Measurements from ENCODE around the gene NXPH1.

NXPH1 gene

DNA sequence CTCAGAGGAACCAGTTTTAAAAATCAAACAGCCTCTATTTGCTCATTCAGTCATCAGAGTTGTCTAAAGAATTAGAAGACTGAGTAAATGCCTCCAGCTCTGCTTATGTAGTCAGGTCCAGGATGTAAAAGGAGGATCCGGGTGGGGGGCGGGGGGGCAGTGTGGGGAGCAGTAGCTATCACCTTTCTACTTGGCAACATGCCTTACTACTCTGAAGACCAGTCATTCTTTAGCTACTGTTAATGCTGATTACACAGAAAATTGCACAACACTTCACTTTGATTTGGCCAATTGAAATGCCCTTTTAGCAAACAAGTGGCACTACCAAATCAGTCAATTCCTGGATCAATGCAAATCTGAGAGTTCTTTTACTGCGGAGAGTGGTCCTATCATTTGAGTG, 164.2 kb downstream of the NXPH1 start:
- no peak for DNase-seq (ENCODE audit: low read depth)

GRCh38 chr7:8601121-8601520, 167.7 kb downstream of the NXPH1 start:
- no peak for DNase-seq (ENCODE audit: low read depth)

- DNase-seq (ENCODE audit: low read depth): no peak
Measured at GRCh38 chr7:8605221-8605620, 171.8 kb downstream of the NXPH1 start.

DNA sequence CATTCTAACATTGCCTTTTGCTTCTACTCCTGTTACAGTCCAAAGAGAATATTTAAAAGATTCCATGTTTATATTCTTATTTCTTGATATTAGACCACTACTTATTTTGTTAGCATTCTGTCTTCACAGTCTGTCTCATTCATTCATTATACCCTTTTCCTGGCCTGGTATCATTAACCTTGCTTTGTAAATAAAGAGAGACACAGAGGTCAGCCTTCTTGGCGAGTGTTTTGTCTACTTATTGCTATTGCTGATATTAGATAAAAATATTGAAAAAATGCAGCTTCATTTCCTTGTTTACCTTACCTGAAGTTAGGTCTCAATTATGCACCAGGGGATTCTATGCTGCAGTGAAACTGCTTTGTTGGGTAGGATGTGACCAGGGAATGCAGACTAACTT, 179.2 kb downstream of the NXPH1 start:
- no peak for DNase-seq (ENCODE audit: low read depth)

GRCh38 chr7:8613191-8613590, 179.8 kb downstream of the NXPH1 start:
- no peak for DNase-seq (ENCODE audit: low read depth)

- DNase-seq (ENCODE audit: low read depth): no peak
Measured at GRCh38 chr7:8615019-8615418, 181.6 kb downstream of the NXPH1 start.

DNA sequence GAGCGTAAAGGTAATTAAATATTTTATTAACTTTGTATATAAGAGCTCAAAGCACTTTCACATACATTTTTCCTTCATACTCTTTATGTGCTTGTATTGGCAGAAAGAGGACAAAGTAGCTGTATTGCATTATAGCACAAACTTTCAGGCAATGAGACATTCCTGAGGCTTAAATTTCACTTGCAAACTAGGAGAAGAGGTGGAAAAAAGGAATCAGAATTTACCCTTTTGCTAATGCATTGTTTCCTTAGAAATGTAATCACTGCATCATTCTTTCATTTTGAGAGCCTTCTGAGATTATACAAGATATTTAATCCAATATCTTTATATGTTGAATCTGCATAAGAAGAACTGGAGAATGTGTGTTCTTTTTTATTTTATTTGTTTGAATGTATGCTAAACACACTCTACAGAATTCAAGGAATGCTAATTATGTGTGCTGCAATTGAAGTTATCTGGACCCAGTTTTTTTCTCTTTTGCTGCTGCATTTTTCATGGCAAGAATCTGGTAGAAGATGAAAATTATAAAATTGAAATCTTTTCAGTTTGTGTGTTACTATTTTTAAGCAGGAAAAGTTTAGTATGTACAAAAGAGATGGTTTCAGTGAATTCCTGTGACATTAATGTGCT, 185.1 kb downstream of the NXPH1 start:
- DNase-seq (ENCODE audit: low read depth): no peak

DNA sequence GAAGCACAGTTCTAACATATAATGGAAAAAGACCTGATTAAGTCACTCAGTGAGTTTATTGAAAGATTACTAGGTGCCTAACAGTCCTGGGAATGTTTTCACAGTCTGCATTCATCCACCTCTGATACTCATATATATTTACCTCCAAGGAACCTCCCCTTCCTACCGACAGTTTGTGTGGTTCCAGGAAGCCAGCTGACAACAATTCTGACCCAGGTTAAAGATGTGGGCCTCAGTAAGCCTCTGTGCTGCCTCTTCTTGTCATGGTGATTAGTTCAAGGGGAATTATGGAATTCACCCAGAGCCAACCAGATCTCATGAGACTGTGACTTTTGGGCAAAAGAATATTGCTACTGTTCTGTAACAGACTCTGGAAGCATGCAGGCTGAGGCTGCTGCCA, 186.8 kb downstream of the NXPH1 start:
- DNase-seq (ENCODE audit: low read depth): no peak

DNA sequence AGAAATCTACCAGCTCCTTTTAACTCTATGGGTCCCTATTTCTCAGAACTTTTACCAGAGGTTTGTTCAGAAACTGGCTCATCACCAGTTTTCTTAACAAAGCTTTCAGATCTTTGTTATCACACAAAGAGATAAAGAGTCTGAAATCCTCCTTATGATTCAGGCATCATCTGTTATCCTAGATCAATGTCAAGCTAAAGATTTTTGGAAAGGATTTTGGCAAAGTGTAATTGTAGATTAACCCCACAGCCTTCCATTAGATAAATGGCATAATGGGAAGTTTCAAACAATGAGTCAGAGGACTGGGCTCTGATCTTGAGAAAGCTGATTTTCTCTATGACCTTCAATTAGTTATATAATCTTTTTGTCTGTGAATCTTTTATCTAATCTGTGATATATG, 192.2 kb downstream of the NXPH1 start:
- DNase-seq (ENCODE audit: low read depth): no peak

- DNase-seq (ENCODE audit: low read depth): no peak
Measured at GRCh38 chr7:8627325-8627724, 193.9 kb downstream of the NXPH1 start.

- no peak for DNase-seq (ENCODE audit: low read depth)
Measured at GRCh38 chr7:8628656-8629055, 195.2 kb downstream of the NXPH1 start.

GRCh38 chr7:8629504-8629903, 196.1 kb downstream of the NXPH1 start:
- no peak for DNase-seq (ENCODE audit: low read depth)

GRCh38 chr7:8637322-8637721, 203.9 kb downstream of the NXPH1 start:
- DNase-seq (ENCODE audit: low read depth): no peak

DNA sequence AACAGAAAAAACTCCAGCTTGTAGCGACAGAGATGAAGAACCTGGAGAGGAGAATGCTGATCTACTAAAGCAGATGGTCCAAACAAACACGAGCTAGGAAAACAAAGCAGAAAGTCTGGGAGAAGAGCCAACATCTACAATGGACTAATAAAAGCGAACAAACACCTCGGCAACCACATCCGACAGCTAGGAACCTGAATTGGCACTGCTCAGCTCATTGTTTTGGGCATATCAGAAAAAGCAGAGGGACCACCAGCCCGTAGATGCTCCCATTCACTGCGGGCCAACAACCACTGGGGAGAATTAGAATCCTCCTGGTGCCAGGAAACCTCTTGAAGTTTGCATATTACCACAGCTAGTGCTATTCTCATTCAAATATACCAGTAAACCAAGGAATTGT, 204.7 kb downstream of the NXPH1 start:
- DNase-seq (ENCODE audit: low read depth): no peak

GRCh38 chr7:8639668-8640067, 206.3 kb downstream of the NXPH1 start:
- no peak for DNase-seq (ENCODE audit: low read depth)

- no peak for DNase-seq (ENCODE audit: low read depth)
Measured at GRCh38 chr7:8640671-8641070, 207.3 kb downstream of the NXPH1 start.

DNA sequence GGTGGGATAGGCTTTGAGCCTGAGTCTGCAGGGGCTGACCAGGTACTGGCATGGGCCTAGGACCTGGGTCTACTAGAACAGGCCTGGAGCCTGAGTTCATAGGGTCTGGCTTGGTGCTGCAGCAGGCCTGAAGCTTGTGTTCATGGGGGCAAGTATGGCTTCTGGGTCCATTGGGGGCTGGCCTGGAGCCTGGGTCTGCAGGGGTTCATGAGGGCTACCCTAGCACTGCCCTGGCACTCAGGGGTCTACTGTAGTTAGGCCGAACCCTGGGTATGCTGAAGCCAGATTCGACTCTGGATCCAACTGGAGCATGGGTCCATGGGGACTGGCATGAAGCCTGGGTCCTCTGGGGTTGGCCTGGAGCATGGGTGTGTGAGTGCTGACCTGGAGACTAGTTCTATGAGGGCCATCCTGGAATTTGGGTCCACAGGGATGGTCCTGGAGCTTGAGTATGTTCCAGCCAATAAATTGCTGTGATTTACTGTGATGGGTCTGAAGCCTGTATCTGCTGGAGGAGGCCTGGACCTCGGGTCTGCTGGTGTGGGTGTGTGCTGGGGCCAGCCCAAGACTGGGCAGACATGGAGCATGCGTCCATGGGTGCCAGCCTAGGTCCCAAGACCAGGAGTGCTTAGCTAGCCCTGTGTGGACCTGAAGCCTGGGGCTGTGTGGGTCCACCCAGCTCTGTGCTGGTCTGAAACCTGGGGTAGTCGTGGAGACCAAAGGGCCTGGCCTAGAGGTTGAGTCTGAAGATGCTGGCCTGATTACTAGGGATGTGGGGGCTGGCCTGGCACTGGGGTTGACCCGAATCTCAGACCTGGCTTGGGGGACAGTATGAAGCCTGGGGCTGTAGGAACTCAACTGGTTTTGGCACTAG, 235.5 kb downstream of the NXPH1 start:
- no peak for DNase-seq (ENCODE audit: low read depth)

DNA sequence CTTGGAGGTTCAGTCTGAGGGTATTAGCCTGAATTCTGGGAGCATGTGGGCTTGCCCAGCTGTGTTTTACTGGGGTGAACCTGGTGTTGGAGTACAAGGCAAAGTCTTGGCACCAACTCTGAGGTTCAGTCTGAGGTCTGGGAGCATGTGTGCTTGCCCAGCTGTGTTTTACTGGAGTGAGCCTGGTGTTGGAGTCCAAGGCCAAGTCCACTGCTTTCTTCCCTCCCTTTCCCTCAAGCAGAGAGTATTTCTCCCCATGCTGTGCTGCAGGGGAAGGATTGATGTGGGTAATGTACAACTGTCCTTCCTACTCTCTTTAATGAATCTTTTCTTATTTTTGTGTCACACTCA, 236.1 kb downstream of the NXPH1 start:
- DNase-seq (ENCODE audit: low read depth): no peak

GRCh38 chr7:8684426-8684825, 251.0 kb downstream of the NXPH1 start:
- no peak for DNase-seq (ENCODE audit: low read depth)

GRCh38 chr7:8699875-8700624, 266.6 kb downstream of the NXPH1 start:
- no peak for DNase-seq (ENCODE audit: low read depth)

DNA sequence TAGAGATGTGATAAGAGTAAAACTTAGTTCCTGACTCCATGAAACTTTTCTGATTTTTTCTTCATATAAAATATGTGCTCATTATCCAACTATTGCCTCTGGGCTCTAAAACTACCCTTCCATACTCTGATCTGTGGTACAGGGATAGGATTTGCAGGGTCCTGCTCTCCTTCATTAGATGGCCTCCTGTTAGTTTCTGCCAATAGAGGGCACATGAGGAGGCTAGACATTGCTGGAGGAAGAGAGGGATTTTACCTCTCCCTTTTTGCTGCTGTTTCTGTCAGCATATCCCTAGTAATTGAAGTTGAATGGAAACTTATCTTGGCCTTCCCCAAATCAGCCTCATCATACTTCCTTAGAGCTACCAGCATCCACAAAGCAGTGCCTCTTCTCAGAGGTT, 269.4 kb downstream of the NXPH1 start:
- no peak for DNase-seq (ENCODE audit: low read depth)

DNA sequence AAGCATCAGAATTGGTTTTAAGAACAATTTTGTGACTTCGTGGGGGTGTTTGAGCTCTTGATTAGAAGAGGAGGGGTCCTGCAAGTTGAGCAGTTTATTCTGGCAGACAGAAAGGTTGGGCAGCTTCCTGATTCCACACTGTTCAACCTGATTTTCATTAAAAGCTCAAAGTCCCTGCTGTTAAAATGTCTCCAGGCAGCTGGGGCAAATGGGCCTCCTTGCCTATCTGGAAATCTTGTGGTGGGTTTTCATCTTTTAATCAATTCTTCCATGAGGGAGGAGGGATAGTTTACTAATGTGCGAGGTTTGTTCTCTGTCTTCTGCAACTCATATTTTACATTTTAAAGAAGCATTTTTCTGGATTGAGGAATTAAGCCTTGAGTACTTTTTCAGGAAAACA, 276.7 kb downstream of the NXPH1 start:
- DNase-seq (ENCODE audit: low read depth): no peak

DNA sequence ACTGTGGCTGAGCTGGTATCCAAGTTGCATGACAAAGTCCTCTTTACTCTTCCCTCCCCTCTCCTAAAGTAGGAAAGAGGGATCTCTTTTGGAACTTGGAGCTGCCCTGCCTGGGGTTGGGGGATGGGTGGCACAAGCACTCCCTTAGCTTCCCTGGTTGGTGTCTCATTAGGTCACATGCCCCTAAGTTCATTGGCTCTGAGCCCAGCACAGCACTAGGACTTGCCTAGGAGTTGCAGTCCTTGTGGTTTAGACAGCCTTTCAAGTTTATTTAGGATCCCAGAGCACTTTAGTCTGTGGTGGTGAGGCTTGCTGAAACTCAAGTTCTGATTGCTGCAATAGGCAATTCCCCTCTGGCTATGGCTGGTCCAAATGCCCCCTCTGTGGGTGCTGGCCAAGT, 281.4 kb downstream of the NXPH1 start:
- DNase-seq (ENCODE audit: low read depth): no peak
